ENCODE data around the gene MDK.

Gene MDK

GRCh38 chr11:46402957-46403902 is 21.8 kb downstream of the MDK start:
- TF ChIP-seq, protein P1, sequence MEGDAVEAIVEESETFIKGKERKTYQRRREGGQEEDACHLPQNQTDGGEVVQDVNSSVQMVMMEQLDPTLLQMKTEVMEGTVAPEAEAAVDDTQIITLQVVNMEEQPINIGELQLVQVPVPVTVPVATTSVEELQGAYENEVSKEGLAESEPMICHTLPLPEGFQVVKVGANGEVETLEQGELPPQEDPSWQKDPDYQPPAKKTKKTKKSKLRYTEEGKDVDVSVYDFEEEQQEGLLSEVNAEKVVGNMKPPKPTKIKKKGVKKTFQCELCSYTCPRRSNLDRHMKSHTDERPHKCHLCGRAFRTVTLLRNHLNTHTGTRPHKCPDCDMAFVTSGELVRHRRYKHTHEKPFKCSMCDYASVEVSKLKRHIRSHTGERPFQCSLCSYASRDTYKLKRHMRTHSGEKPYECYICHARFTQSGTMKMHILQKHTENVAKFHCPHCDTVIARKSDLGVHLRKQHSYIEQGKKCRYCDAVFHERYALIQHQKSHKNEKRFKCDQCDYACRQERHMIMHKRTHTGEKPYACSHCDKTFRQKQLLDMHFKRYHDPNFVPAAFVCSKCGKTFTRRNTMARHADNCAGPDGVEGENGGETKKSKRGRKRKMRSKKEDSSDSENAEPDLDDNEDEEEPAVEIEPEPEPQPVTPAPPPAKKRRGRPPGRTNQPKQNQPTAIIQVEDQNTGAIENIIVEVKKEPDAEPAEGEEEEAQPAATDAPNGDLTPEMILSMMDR (IDR thresholded peaks at IDR 0.05; ENCODE audit: low read depth, low read length), result no peak
- DNase-seq (ENCODE audit: extremely low read depth, low read depth), result no peak

- TF ChIP-seq, protein P1 (IDR thresholded peaks at IDR 0.05; ENCODE audit: low read depth, low read length), result no peak
- DNase-seq (ENCODE audit: extremely low read depth, low read depth), result no peak
Observed at GRCh38 chr11:46404476-46405017, 23.1 kb downstream of the MDK start.

DNA sequence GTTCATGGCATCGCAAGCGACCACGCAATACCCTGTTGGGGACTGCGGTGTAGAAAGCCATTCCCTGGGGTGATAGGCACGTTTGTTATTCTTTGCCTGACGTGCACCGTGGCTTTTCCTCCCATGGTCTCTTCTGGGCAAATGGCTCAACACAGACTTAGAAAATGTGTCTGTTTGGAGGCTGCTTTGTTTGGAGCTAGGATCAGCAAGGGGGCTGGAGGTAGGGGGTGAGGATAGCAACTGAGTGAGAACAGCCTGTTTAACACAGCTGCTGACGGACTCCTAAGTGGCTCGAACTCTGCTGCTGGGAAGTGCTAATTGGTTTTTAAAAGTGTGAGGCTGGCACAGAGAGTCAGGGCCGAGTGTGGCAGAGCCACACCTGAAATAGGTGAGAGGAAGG is 26.2 kb downstream of the MDK start:
- no peak for DNase-seq (ENCODE audit: extremely low read depth, low read depth)

GRCh38 chr11:46408407-46408986 is 27.0 kb downstream of the MDK start:
- TF ChIP-seq, protein P1 (IDR thresholded peaks at IDR 0.05; ENCODE audit: low read depth, low read length), result no peak
- DNase-seq (ENCODE audit: extremely low read depth, low read depth), result no peak

More for the DNA sequence above, 26.2 kb downstream of the MDK start:
- TF ChIP-seq, protein P1 (IDR thresholded peaks at IDR 0.05; ENCODE audit: low read depth, low read length), result no peak

DNA sequence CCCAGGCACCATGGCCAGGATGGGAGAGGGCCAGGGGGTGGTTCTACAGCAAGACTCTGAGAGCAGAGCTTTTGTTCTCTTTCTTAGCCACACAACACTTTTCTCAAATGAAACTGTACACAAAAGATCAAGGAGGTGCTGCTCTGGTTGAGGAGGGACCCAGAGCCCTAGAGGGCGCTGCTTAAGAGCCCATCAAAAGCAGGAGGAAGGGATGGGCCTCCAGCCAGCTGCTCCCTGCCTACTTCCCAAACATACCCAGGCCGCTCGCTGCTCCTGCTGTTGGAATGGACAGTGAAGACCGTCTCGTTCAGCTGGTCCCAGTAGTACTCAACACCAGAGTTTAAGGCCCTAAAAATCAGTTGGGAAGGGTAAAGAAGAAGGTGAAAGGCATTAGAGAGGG is 28.6 kb downstream of the MDK start:
- DNase-seq (ENCODE audit: extremely low read depth, low read depth), result no peak
- TF ChIP-seq, protein P1 (IDR thresholded peaks at IDR 0.05; ENCODE audit: low read depth, low read length), result no peak; the same call in 1 of the 2 replicates

GRCh38 chr11:46413760-46414465 is 32.4 kb downstream of the MDK start:
- TF ChIP-seq, protein P1 (IDR thresholded peaks at IDR 0.05; ENCODE audit: low read depth, low read length), result no peak
- no peak for DNase-seq (ENCODE audit: extremely low read depth, low read depth)

Data from AG09319 (cell line).